Immature natural killer cell (primary cell): ENCODE data around the gene IL7R. TPM values are rescaled to one million over a fixed set of nuclear protein-coding genes. Genes with fewer than 3 reads are reported as not detected.
"Not testable (repeated sequence)": the region's sequence is repeated elsewhere in the genome, so short reads cannot be mapped to it uniquely, and the experiment has no call there.

Source experiments
- DNase-seq, 3 donors: peaks; one replicate each; pipeline ENCODE4 v3.0.0; 2022; ENCODE audit warnings: mixed read lengths in 1 of 3
- H3K27ac Mint-ChIP-seq, 6 donors: one replicate each; pipeline ENCODE4 v1.8.0; 2020; ENCODE audit warnings: mixed read lengths in 6 of 6, mild to moderate bottlenecking in 5 of 6, inconsistent platforms in 4 of 6, moderate library complexity in 3 of 6
- H3K27me3 Mint-ChIP-seq, 3 donors: one replicate each; pipeline ENCODE4 v1.8.0; 2020 to 2021; ENCODE audit warnings: low read depth in 3 of 3, mild to moderate bottlenecking in 3 of 3, mixed read lengths in 3 of 3, moderate library complexity in 3 of 3, inconsistent platforms in 1 of 3
- H3K36me3 Mint-ChIP-seq, 3 donors: one replicate each; pipeline ENCODE4 v1.8.0; 2020; ENCODE audit warnings: mixed read lengths in 3 of 3, inconsistent platforms in 2 of 3, mild to moderate bottlenecking in 2 of 3
- H3K4me1 Mint-ChIP-seq, 2 donors: one replicate each; pipeline ENCODE4 v1.8.0; 2020; ENCODE audit warnings: inconsistent platforms in 2 of 2, mild to moderate bottlenecking in 2 of 2, mixed read lengths in 2 of 2, moderate library complexity in 1 of 2
- H3K4me3 Mint-ChIP-seq, 5 donors: one replicate each; pipeline ENCODE4 v1.8.0; 2020; ENCODE audit warnings: mild to moderate bottlenecking in 5 of 5, mixed read lengths in 5 of 5, inconsistent platforms in 3 of 5, moderate library complexity in 3 of 5
- H3K9me3 Mint-ChIP-seq, 6 donors: one replicate each; pipeline ENCODE4 v1.8.0; 2020; ENCODE audit warnings: mild to moderate bottlenecking in 6 of 6, mixed read lengths in 6 of 6, inconsistent platforms in 4 of 6, moderate library complexity in 3 of 6
- polyA plus RNA-seq, 3 donors: library from polyadenylated mRNA; unstranded; fragments of 300-500 nt; fragmentation: Illumina TruSeq; gene quantifications; one replicate each; pipeline ENCODE4 v1.2.3, GENCODE V29; 2021

The IL7R gene
- polyA plus RNA-seq, 3 donors from 2014 or later = 36.8 to 70.9 (median 65.6) TPM

- H3K4me3 Mint-ChIP-seq = no peak overlapping the region
- H3K27me3 Mint-ChIP-seq = no peaks in the 10 kb centered on the region
- H3K27ac Mint-ChIP-seq = no peak overlapping the region
These were observed 29.7 kb downstream of the IL7R start for GRCh38 chr5:35886381-35886780.

GRCh38 chr5:35887321-35888100 is 30.8 kb downstream of the IL7R start:
- H3K4me3 Mint-ChIP-seq = no peak overlapping the region
- H3K4me1 Mint-ChIP-seq = peaks cover 14 to 19% of the 10 kb centered on the region in 2 donors
- H3K9me3 Mint-ChIP-seq = no peaks in the 10 kb centered on the region
- no peak overlapping the region for H3K27ac Mint-ChIP-seq
- H3K27me3 Mint-ChIP-seq = peaks cover 0 to 2% (median 0%) of the 10 kb centered on the region in 3 donors
- no peaks in the 10 kb centered on the region for H3K36me3 Mint-ChIP-seq
- no peak for DNase-seq

More at GRCh38 chr5:35886381-35886780, 29.7 kb downstream of the IL7R start:
- H3K36me3 Mint-ChIP-seq = no peaks in the 10 kb centered on the region
- no peak for DNase-seq
- H3K9me3 Mint-ChIP-seq = no peaks in the 10 kb centered on the region
- peaks cover 14 to 19% of the 10 kb centered on the region in 2 donors for H3K4me1 Mint-ChIP-seq

GRCh38 chr5:35890021-35891020 is 33.6 kb downstream of the IL7R start:
- Mint-ChIP-seq H3K36me3 (no peaks in the 10 kb centered on the region), H3K9me3 (no peaks in the 10 kb centered on the region), H3K4me1 (no peaks in the 10 kb centered on the region), H3K4me3 (no peak overlapping the region), H3K27me3 (peaks cover 0 to 4% (median 4%) of the 10 kb centered on the region in 3 donors), H3K27ac (no peak overlapping the region)
- no peak for DNase-seq

GRCh38 chr5:35892799-35893198 is 36.1 kb downstream of the IL7R start:
- H3K4me1 Mint-ChIP-seq, H3K27ac Mint-ChIP-seq, H3K27me3 Mint-ChIP-seq, H3K9me3 Mint-ChIP-seq, DNase-seq, H3K4me3 Mint-ChIP-seq, H3K36me3 Mint-ChIP-seq: not testable (repeated sequence)

GRCh38 chr5:35894131-35894530 is 37.4 kb downstream of the IL7R start:
- Mint-ChIP-seq H3K36me3 (no peaks in the 10 kb centered on the region), H3K27me3 (peaks cover 0 to 4% (median 4%) of the 10 kb centered on the region in 3 donors), H3K27ac (no peak overlapping the region), H3K4me1 (peaks cover 0 to under 1% of the 10 kb centered on the region in 2 donors), H3K4me3 (no peak overlapping the region), H3K9me3 (no peaks in the 10 kb centered on the region)
- DNase-seq = no peak

- Mint-ChIP-seq H3K27me3 (peaks cover 0 to 3% (median 0%) of the 10 kb centered on the region in 3 donors), H3K36me3 (peaks cover 0 to 4% (median 0%) of the 10 kb centered on the region in 3 donors), H3K4me1 (peaks cover 2 to 19% of the 10 kb centered on the region in 2 donors), H3K27ac (peak overlapping the region in 1 of 6 donors; percentile 63), H3K4me3 (peak overlapping the region in 2 of 5 donors; percentile 44 to 49), H3K9me3 (peaks cover 0 to 3% (median 0%) of the 10 kb centered on the region in 6 donors)
- no peak for DNase-seq
These were observed 42.4 kb downstream of the IL7R start for GRCh38 chr5:35898952-35899660.

- DNase-seq = peak in 1 of 3 donors; percentile 1
- Mint-ChIP-seq H3K27me3 (no peaks in the 10 kb centered on the region), H3K4me1 (peaks cover 2 to 25% of the 10 kb centered on the region in 2 donors), H3K27ac (peak overlapping the region in 2 of 6 donors; percentile 39 to 63), H3K9me3 (peaks cover 0 to 4% (median 0%) of the 10 kb centered on the region in 6 donors), H3K36me3 (peaks cover 0 to 4% (median 0%) of the 10 kb centered on the region in 3 donors), H3K4me3 (peak overlapping the region in 4 of 5 donors; percentile 18 to 57 (median 32))
These were observed 43.1 kb downstream of the IL7R start for GRCh38 chr5:35899800-35900199.

GRCh38 chr5:35900972-35901695 is 44.4 kb downstream of the IL7R start:
- H3K4me3 Mint-ChIP-seq = no peak overlapping the region
- no peaks in the 10 kb centered on the region for H3K27me3 Mint-ChIP-seq
- H3K4me1 Mint-ChIP-seq = peaks cover 2 to 25% of the 10 kb centered on the region in 2 donors
- no peak for DNase-seq
- H3K36me3 Mint-ChIP-seq = peaks cover 0 to 4% (median 0%) of the 10 kb centered on the region in 3 donors
- H3K9me3 Mint-ChIP-seq = peaks cover 0 to 4% (median 0%) of the 10 kb centered on the region in 6 donors
- no peak overlapping the region for H3K27ac Mint-ChIP-seq

GRCh38 chr5:35902046-35902672 is 45.5 kb downstream of the IL7R start:
- H3K27me3 Mint-ChIP-seq = no peaks in the 10 kb centered on the region
- H3K9me3 Mint-ChIP-seq = peaks cover 0 to 4% (median 0%) of the 10 kb centered on the region in 6 donors
- H3K36me3 Mint-ChIP-seq = peaks cover 0 to 4% (median 0%) of the 10 kb centered on the region in 3 donors
- H3K4me3 Mint-ChIP-seq = no peak overlapping the region
- no peak overlapping the region for H3K27ac Mint-ChIP-seq
- H3K4me1 Mint-ChIP-seq = peaks cover 2 to 25% of the 10 kb centered on the region in 2 donors
- no peak for DNase-seq

GRCh38 chr5:35903631-35904203 is 47.0 kb downstream of the IL7R start:
- Mint-ChIP-seq H3K27ac (no peak overlapping the region), H3K9me3 (peaks cover 0 to 4% (median 0%) of the 10 kb centered on the region in 6 donors), H3K27me3 (no peaks in the 10 kb centered on the region), H3K4me3 (peak overlapping the region in 1 of 5 donors; percentile 24), H3K36me3 (peaks cover 0 to 4% (median 0%) of the 10 kb centered on the region in 3 donors), H3K4me1 (peaks cover 4 to 25% of the 10 kb centered on the region in 2 donors)
- peak in 2 of 3 donors; percentile 8 to 17 for DNase-seq

- Mint-ChIP-seq H3K27ac (no peak overlapping the region), H3K4me1 (peaks cover 4 to 19% of the 10 kb centered on the region in 2 donors), H3K9me3 (peaks cover 0 to 4% (median 0%) of the 10 kb centered on the region in 6 donors), H3K36me3 (peaks cover 0 to 4% (median 0%) of the 10 kb centered on the region in 3 donors), H3K27me3 (no peaks in the 10 kb centered on the region), H3K4me3 (no peak overlapping the region)
- DNase-seq = no peak
These were observed 47.9 kb downstream of the IL7R start for GRCh38 chr5:35904443-35905132.
